GM20000 (cell line): ENCODE results near the gene DGCR2.

ENCODE experiments used
- DNase-seq: peaks from one replicate; pipeline ENCODE4 v3.0.0; 2012; ENCODE audit warnings: low spot score
- TF ChIP-seq, protein P1 (sequence below): IDR thresholded peaks from 2 replicates; pipeline ENCODE4 v1.5.1; 2012; ENCODE audit warnings: mild to moderate bottlenecking, control low read depth; ENCODE audit errors: extremely low read depth, missing control alignments

The DGCR2 gene

DNA sequence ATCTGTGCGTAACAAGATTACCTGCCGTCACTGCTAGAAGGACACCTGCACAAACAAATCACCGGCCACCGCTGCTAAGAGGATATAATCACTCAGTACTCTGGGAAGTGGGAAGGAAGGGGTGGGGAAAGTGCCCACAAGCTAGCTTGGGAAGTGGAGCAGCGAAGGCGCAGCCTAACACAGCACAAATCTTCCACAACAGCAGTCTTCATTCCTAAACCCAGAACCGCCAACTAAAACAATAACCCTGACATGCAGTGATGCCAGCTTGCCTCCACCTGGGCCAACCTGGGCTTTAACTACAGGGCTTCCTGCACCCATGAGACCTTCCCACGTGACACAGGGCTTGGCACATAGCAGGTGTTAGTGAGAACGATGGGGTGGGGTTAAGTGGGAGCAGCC, 5.1 kb downstream of the DGCR2 start:
- no peak for DNase-seq
- TF ChIP-seq, protein P1, sequence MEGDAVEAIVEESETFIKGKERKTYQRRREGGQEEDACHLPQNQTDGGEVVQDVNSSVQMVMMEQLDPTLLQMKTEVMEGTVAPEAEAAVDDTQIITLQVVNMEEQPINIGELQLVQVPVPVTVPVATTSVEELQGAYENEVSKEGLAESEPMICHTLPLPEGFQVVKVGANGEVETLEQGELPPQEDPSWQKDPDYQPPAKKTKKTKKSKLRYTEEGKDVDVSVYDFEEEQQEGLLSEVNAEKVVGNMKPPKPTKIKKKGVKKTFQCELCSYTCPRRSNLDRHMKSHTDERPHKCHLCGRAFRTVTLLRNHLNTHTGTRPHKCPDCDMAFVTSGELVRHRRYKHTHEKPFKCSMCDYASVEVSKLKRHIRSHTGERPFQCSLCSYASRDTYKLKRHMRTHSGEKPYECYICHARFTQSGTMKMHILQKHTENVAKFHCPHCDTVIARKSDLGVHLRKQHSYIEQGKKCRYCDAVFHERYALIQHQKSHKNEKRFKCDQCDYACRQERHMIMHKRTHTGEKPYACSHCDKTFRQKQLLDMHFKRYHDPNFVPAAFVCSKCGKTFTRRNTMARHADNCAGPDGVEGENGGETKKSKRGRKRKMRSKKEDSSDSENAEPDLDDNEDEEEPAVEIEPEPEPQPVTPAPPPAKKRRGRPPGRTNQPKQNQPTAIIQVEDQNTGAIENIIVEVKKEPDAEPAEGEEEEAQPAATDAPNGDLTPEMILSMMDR = no peak

DNA sequence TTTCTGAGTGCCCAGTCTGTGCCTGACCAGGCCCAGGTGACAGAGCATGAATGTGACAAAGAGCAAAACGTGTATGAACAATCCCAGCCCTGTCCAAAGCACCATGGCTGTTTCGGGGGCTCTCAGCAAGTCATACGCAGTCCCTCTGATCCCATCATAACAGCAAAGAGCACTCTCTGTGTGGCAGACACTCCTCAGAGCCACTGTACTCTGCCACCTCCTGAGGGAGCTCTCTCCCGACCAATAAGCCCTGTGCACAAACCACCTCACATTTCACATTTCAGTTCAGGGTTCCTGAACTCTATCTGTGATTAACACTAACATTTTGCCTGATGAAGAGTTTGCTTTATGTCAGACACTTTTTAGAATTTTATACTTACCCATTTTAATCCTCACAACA, 6.6 kb downstream of the DGCR2 start:
- TF ChIP-seq, protein P1 = peak; percentile 42
- DNase-seq = no peak

DNA sequence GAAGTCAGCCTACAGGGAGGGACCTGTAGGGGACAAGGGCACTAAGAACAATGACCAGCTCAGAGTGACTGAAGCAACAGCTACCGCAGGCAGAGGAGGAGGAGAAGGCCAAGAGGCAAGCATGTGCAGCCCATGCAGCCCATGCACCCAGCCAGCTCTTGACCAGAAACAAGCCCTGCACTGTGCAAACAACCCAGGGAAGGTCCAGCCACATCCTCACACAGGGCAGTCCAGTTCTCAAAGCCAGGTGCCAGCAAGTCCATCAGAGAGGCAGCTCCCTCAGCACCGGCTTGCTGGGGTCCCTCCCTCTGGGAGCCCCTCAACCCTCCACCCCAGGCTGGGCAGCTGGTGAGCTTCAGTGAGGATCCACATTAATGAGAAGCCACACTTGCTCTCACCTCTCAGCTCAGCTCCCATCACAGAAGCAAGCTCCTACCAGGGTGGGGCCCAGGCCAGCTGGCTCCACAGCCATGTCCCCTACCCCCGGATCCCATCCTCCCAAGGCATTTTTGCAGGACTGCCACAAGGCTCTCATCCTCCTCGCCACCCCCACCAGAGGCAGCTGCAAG, 7.1 kb downstream of the DGCR2 start:
- no peak for DNase-seq
- TF ChIP-seq, protein P1 = no peak

DNA sequence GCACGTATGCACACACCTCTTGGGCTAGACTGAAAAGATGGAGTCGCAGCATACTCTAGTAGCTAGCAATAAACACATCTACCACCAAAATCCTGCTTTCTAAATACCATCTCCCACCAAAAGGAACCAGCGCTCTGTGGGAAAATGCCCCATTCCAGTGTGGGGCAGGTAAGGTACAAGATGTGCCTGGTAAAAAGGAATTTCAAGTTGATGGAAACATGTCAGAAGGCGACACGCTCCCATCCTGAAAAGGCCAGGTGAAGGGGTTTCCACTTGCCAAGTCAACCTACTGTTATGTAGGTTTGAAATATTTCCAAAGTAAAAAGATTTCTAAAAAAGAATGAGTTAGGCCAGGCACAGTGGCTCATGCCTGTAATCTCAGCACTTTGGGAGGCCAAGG, 8.8 kb downstream of the DGCR2 start:
- TF ChIP-seq, protein P1 = no peak
- DNase-seq = no peak

DNA sequence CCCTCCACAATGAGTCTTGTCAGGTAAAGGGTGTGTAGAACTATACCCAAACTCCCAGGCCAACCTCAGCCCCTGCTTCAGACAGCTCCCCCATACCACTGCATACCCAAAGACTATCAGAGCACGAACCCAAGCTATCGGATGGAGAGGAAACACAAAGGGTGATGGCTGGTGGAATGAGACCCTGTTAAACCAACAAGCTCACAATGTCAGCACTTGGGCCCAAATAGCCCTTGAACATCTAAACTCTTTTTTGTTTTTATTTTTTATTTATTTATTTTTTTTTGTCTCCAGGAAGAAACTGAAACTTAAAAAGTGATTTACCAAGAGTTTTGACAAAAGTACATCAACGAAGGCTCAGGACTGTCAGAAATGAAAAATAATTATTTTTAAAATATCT, 10.6 kb downstream of the DGCR2 start:
- DNase-seq = no peak
- TF ChIP-seq, protein P1 = no peak

DNA sequence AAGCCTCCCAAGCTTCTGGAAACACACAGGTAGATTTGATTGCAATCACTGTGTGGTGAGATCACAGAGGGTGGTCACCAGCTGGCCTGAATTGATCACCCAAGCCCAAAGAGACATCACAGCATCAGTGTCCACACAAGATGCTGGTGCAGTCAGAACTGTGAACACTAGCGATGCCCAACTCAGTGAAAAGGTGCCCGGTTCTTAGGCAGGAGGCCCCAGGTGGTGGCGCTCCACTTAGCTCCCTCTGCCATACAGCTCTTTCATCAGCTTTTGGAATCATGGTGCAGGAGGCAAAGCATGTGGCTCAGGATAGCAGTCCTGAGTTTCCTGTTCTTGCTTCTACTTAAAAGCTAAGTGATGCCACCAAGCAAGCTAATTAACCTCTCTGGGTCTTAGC, 11.1 kb downstream of the DGCR2 start:
- no peak for DNase-seq
- TF ChIP-seq, protein P1 = no peak

DNA sequence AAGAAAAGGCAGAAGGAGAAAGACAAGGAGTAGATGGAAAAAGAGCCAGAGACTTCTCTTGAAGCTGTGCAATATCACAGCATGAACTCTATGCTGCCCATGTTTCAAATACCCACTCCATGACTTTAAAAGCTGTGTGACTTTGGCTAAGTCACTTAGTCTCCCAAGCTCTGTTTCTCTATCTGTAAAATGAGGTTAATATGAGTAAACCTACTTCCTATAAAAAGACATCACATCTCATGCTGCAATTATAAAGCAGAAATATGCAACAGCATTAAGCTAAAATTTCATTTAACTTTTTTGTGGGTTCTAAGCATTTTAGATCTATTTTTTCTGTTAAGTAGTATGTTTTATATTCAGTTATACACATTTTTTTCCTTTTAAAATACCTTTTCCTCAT, 11.6 kb downstream of the DGCR2 start:
- DNase-seq = no peak
- TF ChIP-seq, protein P1 = no peak
